ENCODE results near the gene WAC. TPM values are rescaled to one million over a fixed set of nuclear protein-coding genes. Genes with fewer than 3 reads are reported as not detected.

The WAC gene
- total and polyA plus RNA-seq, 10 of the 15 experiments (the other 5 are each of a cell fraction or from before 2014, with no cell fraction given): 26.5 to 131 (median 69.4) TPM

DNA sequence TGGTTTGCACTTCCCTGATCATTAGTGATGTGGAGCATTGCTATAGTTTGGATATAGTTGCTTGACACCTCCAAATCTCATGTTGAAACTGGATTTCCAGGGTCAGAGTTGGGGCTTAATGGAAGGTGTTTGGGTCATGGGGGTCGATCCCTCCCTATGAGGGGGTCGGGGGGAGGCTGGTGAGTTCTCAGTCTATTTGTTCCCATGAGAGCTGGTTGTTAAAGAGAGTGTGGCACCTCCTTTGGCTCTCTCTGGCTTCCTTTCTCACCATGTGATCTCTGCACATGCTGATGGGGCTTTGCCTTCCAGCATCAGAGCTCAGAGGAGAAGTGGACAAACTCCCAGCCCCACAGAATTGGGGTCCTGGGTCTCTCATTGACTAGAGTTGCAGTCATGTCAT lies 107.6 kb downstream of the WAC start:
- ChIA-PET POLR2A (no interaction called here), CTCF (interaction anchor here (0.6 to 2.1 kb wide), 3 partner anchors 12 to 1593 kb away, joined by 3 to 7 read pairs (median 3); no protein-coding TSS in a partner anchor), RAD21 (ENCODE audit: unreplicated experiment) (no interaction called here), SMC1A (ENCODE audit: uncharacterized antibody, unreplicated experiment) (interaction anchor here (0.7 kb wide), 1 partner anchor 39 kb away, joined by 3 read pairs; no protein-coding TSS in a partner anchor)
- Histone ChIP-seq H3K9me3 (replicated peaks; ENCODE audit: control insufficient read depth, insufficient read depth, low read length) (no peaks in the 10 kb centered on the region), H3K9ac (ENCODE audit: control insufficient read depth, insufficient read depth, low read length) (no peak overlapping the region), H3K27ac (ENCODE audit: control insufficient read depth, insufficient read depth) (no peak overlapping the region), H3K36me3 (ENCODE audit: control insufficient read depth in 2 of 2, insufficient read depth in 2 of 2, low read length in 1 of 2) (no peaks in the 10 kb centered on the region), H3K79me2 (ENCODE audit: control insufficient read depth, insufficient read depth, low read length) (no peaks in the 10 kb centered on the region), H3K4me1 (ENCODE audit: control insufficient read depth, insufficient read depth, low read length) (no peaks in the 10 kb centered on the region), H4K20me1 (ENCODE audit: control insufficient read depth, insufficient read depth) (no peaks in the 10 kb centered on the region), H3K27me3 (replicated peaks in 1 of 2; ENCODE audit: control insufficient read depth in 2 of 2, insufficient read depth in 2 of 2, low read length in 1 of 2) (no peaks in the 10 kb centered on the region), H3K4me3 (no peak overlapping the region), H3K4me2 (ENCODE audit: control insufficient read depth, insufficient read depth) (no peak overlapping the region), H2AFZ (ENCODE audit: control insufficient read depth, low read depth, low read length) (no peak overlapping the region)
- BruUV-seq (replicated peaks): no TSS peak
- ATAC-seq (no peak), DNase-seq (ENCODE audit: low read depth, low spot score) (no peak), FAIRE-seq (no peak)
- intact Hi-C loops (cut with micrococcal nuclease; ENCODE audit: unreplicated experiment) (no loop called here), in situ Hi-C loops (cut with MboI) (no loop called here)
- WGBS (ENCODE audit: insufficient coverage, insufficient replicate concordance, low lambda C conversion rate, missing lambda C conversion rate): 0% methylated on average over 2 of the region's 2 CpGs
- no peak for TF ChIP-seq HDAC2 (IDR thresholded peaks at IDR 0.05)
- TF ChIP-seq, protein P1, sequence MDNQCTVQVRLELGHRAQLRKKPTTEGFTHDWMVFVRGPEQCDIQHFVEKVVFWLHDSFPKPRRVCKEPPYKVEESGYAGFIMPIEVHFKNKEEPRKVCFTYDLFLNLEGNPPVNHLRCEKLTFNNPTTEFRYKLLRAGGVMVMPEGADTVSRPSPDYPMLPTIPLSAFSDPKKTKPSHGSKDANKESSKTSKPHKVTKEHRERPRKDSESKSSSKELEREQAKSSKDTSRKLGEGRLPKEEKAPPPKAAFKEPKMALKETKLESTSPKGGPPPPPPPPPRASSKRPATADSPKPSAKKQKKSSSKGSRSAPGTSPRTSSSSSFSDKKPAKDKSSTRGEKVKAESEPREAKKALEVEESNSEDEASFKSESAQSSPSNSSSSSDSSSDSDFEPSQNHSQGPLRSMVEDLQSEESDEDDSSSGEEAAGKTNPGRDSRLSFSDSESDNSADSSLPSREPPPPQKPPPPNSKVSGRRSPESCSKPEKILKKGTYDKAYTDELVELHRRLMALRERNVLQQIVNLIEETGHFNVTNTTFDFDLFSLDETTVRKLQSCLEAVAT (IDR thresholded peaks at IDR 0.05): no peak
- TF ChIP-seq MYC (IDR thresholded peaks at IDR 0.05; ENCODE audit: insufficient read depth, insufficient read length, insufficient replicate concordance, low read length, severe bottlenecking): no peak
- TF ChIP-seq, protein P2, sequence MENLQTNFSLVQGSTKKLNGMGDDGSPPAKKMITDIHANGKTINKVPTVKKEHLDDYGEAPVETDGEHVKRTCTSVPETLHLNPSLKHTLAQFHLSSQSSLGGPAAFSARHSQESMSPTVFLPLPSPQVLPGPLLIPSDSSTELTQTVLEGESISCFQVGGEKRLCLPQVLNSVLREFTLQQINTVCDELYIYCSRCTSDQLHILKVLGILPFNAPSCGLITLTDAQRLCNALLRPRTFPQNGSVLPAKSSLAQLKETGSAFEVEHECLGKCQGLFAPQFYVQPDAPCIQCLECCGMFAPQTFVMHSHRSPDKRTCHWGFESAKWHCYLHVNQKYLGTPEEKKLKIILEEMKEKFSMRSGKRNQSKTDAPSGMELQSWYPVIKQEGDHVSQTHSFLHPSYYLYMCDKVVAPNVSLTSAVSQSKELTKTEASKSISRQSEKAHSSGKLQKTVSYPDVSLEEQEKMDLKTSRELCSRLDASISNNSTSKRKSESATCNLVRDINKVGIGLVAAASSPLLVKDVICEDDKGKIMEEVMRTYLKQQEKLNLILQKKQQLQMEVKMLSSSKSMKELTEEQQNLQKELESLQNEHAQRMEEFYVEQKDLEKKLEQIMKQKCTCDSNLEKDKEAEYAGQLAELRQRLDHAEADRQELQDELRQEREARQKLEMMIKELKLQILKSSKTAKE (IDR thresholded peaks at IDR 0.05; ENCODE audit: low read depth, poor library complexity, severe bottlenecking): no peak
- TF ChIP-seq, protein P3, sequence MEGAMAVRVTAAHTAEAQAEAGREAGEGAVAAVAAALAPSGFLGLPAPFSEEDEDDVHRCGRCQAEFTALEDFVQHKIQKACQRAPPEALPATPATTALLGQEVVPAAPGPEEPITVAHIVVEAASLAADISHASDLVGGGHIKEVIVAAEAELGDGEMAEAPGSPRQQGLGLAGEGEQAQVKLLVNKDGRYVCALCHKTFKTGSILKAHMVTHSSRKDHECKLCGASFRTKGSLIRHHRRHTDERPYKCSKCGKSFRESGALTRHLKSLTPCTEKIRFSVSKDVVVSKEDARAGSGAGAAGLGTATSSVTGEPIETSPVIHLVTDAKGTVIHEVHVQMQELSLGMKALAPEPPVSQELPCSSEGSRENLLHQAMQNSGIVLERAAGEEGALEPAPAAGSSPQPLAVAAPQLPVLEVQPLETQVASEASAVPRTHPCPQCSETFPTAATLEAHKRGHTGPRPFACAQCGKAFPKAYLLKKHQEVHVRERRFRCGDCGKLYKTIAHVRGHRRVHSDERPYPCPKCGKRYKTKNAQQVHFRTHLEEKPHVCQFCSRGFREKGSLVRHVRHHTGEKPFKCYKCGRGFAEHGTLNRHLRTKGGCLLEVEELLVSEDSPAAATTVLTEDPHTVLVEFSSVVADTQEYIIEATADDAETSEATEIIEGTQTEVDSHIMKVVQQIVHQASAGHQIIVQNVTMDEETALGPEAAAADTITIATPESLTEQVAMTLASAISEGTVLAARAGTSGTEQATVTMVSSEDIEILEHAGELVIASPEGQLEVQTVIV (IDR thresholded peaks at IDR 0.05; ENCODE audit: borderline replicate concordance, partially characterized antibody): no peak
- TF ChIP-seq, protein P4, sequence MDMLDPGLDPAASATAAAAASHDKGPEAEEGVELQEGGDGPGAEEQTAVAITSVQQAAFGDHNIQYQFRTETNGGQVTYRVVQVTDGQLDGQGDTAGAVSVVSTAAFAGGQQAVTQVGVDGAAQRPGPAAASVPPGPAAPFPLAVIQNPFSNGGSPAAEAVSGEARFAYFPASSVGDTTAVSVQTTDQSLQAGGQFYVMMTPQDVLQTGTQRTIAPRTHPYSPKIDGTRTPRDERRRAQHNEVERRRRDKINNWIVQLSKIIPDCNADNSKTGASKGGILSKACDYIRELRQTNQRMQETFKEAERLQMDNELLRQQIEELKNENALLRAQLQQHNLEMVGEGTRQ (IDR thresholded peaks at IDR 0.05; ENCODE audit: borderline replicate concordance, low read depth, low read length): no peak
- TF ChIP-seq, protein P5, sequence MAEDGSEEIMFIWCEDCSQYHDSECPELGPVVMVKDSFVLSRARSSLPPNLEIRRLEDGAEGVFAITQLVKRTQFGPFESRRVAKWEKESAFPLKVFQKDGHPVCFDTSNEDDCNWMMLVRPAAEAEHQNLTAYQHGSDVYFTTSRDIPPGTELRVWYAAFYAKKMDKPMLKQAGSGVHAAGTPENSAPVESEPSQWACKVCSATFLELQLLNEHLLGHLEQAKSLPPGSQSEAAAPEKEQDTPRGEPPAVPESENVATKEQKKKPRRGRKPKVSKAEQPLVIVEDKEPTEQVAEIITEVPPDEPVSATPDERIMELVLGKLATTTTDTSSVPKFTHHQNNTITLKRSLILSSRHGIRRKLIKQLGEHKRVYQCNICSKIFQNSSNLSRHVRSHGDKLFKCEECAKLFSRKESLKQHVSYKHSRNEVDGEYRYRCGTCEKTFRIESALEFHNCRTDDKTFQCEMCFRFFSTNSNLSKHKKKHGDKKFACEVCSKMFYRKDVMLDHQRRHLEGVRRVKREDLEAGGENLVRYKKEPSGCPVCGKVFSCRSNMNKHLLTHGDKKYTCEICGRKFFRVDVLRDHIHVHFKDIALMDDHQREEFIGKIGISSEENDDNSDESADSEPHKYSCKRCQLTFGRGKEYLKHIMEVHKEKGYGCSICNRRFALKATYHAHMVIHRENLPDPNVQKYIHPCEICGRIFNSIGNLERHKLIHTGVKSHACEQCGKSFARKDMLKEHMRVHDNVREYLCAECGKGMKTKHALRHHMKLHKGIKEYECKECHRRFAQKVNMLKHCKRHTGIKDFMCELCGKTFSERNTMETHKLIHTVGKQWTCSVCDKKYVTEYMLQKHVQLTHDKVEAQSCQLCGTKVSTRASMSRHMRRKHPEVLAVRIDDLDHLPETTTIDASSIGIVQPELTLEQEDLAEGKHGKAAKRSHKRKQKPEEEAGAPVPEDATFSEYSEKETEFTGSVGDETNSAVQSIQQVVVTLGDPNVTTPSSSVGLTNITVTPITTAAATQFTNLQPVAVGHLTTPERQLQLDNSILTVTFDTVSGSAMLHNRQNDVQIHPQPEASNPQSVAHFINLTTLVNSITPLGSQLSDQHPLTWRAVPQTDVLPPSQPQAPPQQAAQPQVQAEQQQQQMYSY (CRISPR knock-in tag; IDR thresholded peaks at IDR 0.05): no peak
